Prostate gland (tissue), 2 donors: Measurements from ENCODE around the gene POMZP3.
"Not testable (repeated sequence)": the region's sequence is repeated elsewhere in the genome, so short reads cannot be mapped to it uniquely, and the experiment has no call there.

ENCODE experiments used
- POLR2A ChIP-seq: fragments of 450-650 bp; IDR thresholded peaks from one replicate; pipeline ENCODE4 v1.6.1; 2016; ENCODE audit warnings: antibody characterized with exemption, mild to moderate bottlenecking
- TF ChIP-seq, protein P1 (sequence below), 4 experiments: fragments of 200-600 bp in 2 of 4; fragments of 450-650 bp in 2 of 4; sonication (generic) in 2 of 4; IDR thresholded peaks; 1 replicate in 3 of 4; 2 replicates in 1 of 4; pipeline ENCODE4 v1.5.1; 2016 to 2019; ENCODE audit warnings: antibody characterized with exemption in 4 of 4, mild to moderate bottlenecking in 2 of 4, moderate library complexity in 2 of 4

DNA sequence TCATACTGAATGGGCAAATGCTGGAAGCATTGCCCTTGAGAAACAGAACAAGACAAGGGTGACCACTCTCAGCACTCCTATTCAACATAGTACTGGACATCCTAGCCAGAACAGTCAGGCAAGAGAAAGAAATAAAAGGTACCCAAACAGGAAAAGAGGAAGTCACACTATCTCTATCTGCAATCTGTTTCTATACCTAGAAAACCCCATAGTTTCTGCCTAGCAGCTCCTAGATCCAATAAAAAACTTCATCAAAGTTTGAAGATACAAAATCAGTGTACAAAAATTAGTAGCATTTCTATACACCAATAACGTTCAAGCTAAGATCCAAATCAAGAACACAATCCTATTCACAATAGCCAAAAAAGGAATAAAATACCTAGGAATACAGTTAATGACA is 29.8 kb downstream of the POMZP3 start:
- TF ChIP-seq, protein P1, sequence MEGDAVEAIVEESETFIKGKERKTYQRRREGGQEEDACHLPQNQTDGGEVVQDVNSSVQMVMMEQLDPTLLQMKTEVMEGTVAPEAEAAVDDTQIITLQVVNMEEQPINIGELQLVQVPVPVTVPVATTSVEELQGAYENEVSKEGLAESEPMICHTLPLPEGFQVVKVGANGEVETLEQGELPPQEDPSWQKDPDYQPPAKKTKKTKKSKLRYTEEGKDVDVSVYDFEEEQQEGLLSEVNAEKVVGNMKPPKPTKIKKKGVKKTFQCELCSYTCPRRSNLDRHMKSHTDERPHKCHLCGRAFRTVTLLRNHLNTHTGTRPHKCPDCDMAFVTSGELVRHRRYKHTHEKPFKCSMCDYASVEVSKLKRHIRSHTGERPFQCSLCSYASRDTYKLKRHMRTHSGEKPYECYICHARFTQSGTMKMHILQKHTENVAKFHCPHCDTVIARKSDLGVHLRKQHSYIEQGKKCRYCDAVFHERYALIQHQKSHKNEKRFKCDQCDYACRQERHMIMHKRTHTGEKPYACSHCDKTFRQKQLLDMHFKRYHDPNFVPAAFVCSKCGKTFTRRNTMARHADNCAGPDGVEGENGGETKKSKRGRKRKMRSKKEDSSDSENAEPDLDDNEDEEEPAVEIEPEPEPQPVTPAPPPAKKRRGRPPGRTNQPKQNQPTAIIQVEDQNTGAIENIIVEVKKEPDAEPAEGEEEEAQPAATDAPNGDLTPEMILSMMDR (IDR thresholded peaks at IDR 0.05) = not testable (repeated sequence)
- TF ChIP-seq POLR2A = not testable (repeated sequence)
